Measurements from ENCODE around the gene HEATR9.

The HEATR9 gene

GRCh38 chr17:35808240-35808961 lies 60.3 kb downstream of the HEATR9 start:
- no peak for DNase-seq

GRCh38 chr17:35807371-35808144 lies 61.1 kb downstream of the HEATR9 start:
- no peak for DNase-seq

All from activated CD4-positive, alpha-beta T cell treated with anti-CD3 and anti-CD28 coated beads, Interleukin-2, amount 50 U/mL, for 48 hours (primary cell).